Right atrium auricular region (tissue), 2 donors: Measurements from ENCODE around the gene PLA2G4B. TPM values are rescaled to one million over a fixed set of nuclear protein-coding genes. Genes with fewer than 3 reads are reported as not detected.

Experiments used
- DNase-seq: peaks from one replicate; pipeline ENCODE4 v3.0.0-alpha.2; 2019; ENCODE audit warnings: low spot score
- H3K27ac ChIP-seq, 2 donors: fragments of 200-600 bp; sonication (generic); 1 replicate in 1 of 2; 2 replicates in 1 of 2; pipeline ENCODE4 v1.5.1; 2016 to 2019
- H3K27me3 ChIP-seq, 2 donors: fragments of 200-600 bp; sonication (generic); one replicate each; pipeline versions ENCODE4 v1.5.1 to v1.6.0; 2017 to 2019
- H3K36me3 ChIP-seq: fragments of 200-600 bp; sonication (generic); one replicate; pipeline ENCODE4 v1.5.1; 2016
- H3K4me1 ChIP-seq, 2 donors: fragments of 200-600 bp; sonication (generic); one replicate each; pipeline versions ENCODE4 v1.5.1 to v1.6.0; 2017 to 2019
- H3K4me3 ChIP-seq, 2 donors: fragments of 200-600 bp; sonication (generic); 1 replicate in 1 of 2; 2 replicates in 1 of 2; pipeline ENCODE4 v1.5.1; 2017 to 2019; ENCODE audit warnings: mild to moderate bottlenecking in 1 of 2, moderate library complexity in 1 of 2
- H3K9me3 ChIP-seq, 2 donors: fragments of 200-600 bp; sonication (generic); one replicate each; pipeline ENCODE4 v1.5.1; 2019
- CTCF ChIP-seq, 2 donors: fragments of 200-600 bp; sonication (generic); IDR thresholded peaks; one replicate each; pipeline ENCODE4 v1.5.1; 2019; ENCODE audit warnings: antibody characterized with exemption in 2 of 2
- total RNA-seq, 2 donors: library from RNA; depleted of rRNA; stranded (reverse); fragments of >200 nt; gene quantifications; one replicate each; pipeline ENCODE4 v1.1.0, GENCODE V29; 2016

PLA2G4B gene
- total RNA-seq, 2 donors from 2014 or later = 1.3 to 1.4 TPM

- Histone ChIP-seq H3K27ac (peak overlapping the region in 1 of 2 donors; percentile 60), H3K36me3 (no peaks in the 10 kb centered on the region), H3K9me3 (no peaks in the 10 kb centered on the region), H3K4me3 (no peak overlapping the region), H3K4me1 (peaks cover 0 to 51% of the 10 kb centered on the region in 2 donors), H3K27me3 (no peaks in the 10 kb centered on the region)
- no peak for TF ChIP-seq CTCF (IDR thresholded peaks at IDR 0.05)
- no peak for DNase-seq
These were observed 47.1 kb upstream of the PLA2G4B start for GRCh38 chr15:41791547-41791937.

DNA sequence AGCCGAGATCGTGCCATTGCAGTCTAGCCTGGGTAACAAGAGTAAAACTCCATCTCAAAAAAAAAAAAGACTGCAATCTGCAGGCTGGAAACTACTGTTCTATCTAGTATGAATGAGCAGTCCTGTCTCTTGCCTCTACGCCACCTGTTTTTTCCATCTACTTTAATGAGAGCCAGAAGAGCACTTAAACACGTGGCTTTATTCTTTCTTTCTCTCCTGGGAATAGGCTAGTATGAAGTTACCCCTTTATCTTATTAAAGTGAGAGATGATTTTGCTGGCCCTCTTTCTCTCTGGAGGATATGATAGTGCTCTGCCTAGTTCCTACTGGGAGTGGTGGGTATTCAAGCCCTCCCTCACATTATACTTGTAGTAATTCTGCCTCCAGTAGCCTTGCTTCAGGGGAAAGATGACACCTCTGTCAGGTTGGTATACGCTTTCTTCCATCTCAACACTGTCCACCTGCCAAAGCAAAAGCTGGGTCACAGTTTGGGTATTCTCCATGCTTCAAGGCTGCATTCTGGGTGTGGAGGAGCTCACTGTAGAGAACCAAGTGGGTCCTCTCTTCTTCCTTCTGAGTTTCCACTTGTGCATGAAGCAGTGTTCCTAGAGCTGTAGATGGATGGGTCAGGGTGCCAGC, 46.5 kb upstream of the PLA2G4B start:
- no peaks in the 10 kb centered on the region for H3K27me3 ChIP-seq
- H3K27ac ChIP-seq = peak overlapping the region in 1 of 2 donors; percentile 60
- peaks cover 0 to 57% of the 10 kb centered on the region in 2 donors for H3K4me1 ChIP-seq
- TF ChIP-seq CTCF (IDR thresholded peaks at IDR 0.05) = no peak
- no peak for DNase-seq
- H3K4me3 ChIP-seq = no peak overlapping the region
- H3K9me3 ChIP-seq = no peaks in the 10 kb centered on the region
- H3K36me3 ChIP-seq = no peaks in the 10 kb centered on the region

DNA sequence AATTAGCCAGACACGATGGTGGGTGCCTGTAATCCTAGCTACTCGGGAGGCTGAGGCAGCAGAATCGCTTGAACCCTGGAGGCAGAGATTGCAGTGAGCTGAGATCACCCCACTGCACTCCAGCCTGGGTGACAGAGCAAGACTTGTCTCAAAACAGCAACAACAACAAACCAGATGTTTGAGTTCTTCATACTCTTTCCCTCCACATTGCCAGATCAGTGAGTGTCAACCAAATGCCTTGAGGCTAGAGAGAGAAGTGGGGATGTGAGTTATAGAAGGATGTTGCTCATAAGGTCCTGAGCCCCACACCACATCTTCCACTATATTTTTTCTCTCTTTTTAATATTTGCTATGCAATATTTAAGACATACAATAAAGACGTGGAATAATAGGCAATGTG, 44.6 kb upstream of the PLA2G4B start:
- Histone ChIP-seq H3K36me3 (no peaks in the 10 kb centered on the region), H3K4me3 (no peak overlapping the region), H3K27me3 (no peaks in the 10 kb centered on the region), H3K9me3 (no peaks in the 10 kb centered on the region), H3K4me1 (peaks cover 0 to 55% of the 10 kb centered on the region in 2 donors), H3K27ac (no peak overlapping the region)
- no peak for TF ChIP-seq CTCF (IDR thresholded peaks at IDR 0.05)
- no peak for DNase-seq

DNA sequence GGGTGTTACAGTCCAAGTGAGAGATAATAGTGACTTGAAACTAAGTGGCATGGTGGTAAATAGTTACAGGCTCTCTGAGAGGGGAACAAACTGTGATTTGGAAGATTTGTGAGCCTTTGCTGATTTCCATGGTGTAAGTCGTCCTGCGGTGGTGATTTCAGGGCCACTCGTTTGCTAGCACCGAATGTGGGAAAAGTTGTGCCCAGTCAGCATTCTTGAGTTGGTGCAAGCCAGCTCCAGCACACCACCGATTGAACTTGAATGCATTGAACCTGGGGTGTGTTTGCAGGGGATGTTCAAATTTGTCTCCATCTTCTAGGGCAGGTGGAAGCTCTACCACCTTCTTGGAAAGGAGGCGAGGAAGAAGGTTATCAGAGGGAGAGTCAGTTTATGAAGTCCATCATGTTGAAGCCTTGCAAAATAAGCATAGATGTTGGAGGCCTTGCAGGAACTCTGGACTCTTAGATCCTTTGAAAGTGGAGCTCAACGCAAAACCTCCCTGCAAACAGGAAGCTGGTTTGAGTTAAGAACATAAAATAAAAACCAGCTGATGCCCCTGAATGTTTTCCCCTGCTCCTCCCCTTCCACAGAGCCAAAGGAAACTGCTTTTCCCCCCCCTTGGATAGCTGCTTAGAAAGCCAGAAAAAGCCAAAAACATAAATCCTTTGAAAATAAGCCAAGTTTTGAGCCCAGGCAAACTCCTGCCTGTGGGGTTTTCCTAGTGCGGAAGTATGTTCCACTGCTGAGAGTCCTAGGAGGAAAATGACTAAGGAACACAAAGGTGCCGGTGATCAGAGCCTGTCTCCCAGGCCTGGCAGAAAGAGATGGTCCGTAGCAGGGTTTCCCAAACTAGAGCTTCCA, 42.4 kb upstream of the PLA2G4B start:
- H3K27me3 ChIP-seq = no peaks in the 10 kb centered on the region
- peaks cover 4% of the 10 kb centered on the region for H3K36me3 ChIP-seq
- no peak overlapping the region for H3K27ac ChIP-seq
- no peak for DNase-seq
- TF ChIP-seq CTCF (IDR thresholded peaks at IDR 0.05) = no peak
- no peaks in the 10 kb centered on the region for H3K9me3 ChIP-seq
- H3K4me3 ChIP-seq = no peak overlapping the region
- peaks cover 0 to 33% of the 10 kb centered on the region in 2 donors for H3K4me1 ChIP-seq

DNA sequence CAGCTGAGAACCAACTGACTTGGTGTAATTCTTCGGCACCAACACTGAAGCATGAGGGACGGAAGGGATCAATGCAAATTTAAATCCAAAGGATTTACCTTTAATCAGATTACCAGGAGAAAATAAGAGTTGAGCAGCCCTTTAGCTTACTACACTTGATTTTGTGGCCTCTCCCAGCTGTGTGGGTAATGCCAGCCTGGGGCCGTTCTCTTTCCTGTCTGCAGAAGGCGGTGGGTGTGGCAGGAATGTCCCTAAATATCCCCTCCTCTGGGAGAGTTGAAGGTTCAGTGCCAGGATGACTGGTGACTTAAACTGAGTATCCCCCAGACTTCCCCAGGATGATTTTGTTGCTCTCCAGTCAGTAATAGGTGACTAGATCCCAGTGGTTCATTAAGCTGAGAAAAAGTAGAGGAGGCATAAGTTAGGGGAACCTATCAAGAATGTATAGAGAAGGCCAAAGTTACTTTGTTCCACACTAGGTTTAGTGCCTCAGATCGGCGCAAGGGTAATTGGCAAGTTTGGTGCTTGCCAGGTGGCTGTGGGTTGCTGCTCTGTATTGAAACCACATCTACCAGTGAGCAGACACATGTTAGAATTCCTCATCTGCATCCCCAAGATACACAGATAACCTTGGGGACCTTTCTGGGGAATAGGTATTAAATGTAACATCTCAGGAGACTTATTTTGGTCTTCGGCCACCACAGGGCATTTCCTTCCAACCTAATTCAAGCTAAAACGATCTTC, 41.3 kb upstream of the PLA2G4B start:
- peaks cover 0 to 22% of the 10 kb centered on the region in 2 donors for H3K4me1 ChIP-seq

More for the DNA sequence above, 41.3 kb upstream of the PLA2G4B start:
- peaks cover 4% of the 10 kb centered on the region for H3K36me3 ChIP-seq
- H3K27ac ChIP-seq = no peak overlapping the region
- H3K9me3 ChIP-seq = no peaks in the 10 kb centered on the region
- no peak overlapping the region for H3K4me3 ChIP-seq
- no peak for DNase-seq
- no peak for TF ChIP-seq CTCF (IDR thresholded peaks at IDR 0.05)
- no peaks in the 10 kb centered on the region for H3K27me3 ChIP-seq
